PC-9 (cell line): ENCODE measurements around the gene PARK7. TPM values are rescaled to one million over a fixed set of nuclear protein-coding genes. Genes with fewer than 3 reads are reported as not detected.

Experiments used
- BruUV-seq: library from RNA; stranded (reverse); fragments of 400-500 nt; replicated peaks from 2 replicates; lab custom pipeline; 2021; lab: Mats Ljungman, UMichigan
- CTCF ChIA-PET: fragments of 300-600 bp; sonication (Branson Sonifier 250); formaldehyde crosslinking; loops from one replicate; lab custom pipeline; 2022; ENCODE audit warnings: antibody characterized with exemption; lab: Charles Lee
- POLR2A ChIA-PET: fragments of 300-600 bp; sonication (Branson Sonifier 250); formaldehyde crosslinking; loops from one replicate; lab custom pipeline; 2022; ENCODE audit warnings: antibody characterized with exemption; ENCODE audit not compliant: unreplicated experiment; lab: Charles Lee
- DNase-seq, 2 experiments: peaks; one replicate each; pipeline versions ENCODE4 v3.0.0 to v3.0.0-alpha.2; 2015 to 2022; ENCODE audit warnings: mixed read lengths in 1 of 2
- H2AFZ ChIP-seq: fragments of 200-600 bp; sonication (generic); 2 replicates; pipeline ENCODE4 v1.8.1; 2017; ENCODE audit warnings: antibody characterized with exemption
- H3F3A ChIP-seq: fragments of 200-600 bp; sonication (generic); 2 replicates; pipeline ENCODE4 v1.8.1; 2017; ENCODE audit warnings: antibody characterized with exemption, mild to moderate bottlenecking, low read depth; ENCODE audit not compliant: insufficient read depth
- H3K27ac ChIP-seq: fragments of 200-600 bp; sonication (generic); 2 replicates; pipeline ENCODE4 v1.6.1; 2016; ENCODE audit warnings: mixed run types
- H3K27me3 ChIP-seq: fragments of 200-600 bp; sonication (generic); 2 replicates; pipeline ENCODE4 v1.6.1; 2016; ENCODE audit warnings: low read depth, mixed run types; ENCODE audit not compliant: insufficient read depth
- H3K36me3 ChIP-seq: fragments of 200-600 bp; sonication (generic); 2 replicates; pipeline ENCODE4 v1.6.1; 2016; ENCODE audit warnings: low read depth, mixed run types
- H3K4me1 ChIP-seq: fragments of 200-600 bp; sonication (generic); replicated peaks from 2 replicates; pipeline ENCODE4 v1.6.1; 2016; ENCODE audit warnings: mixed run types; ENCODE audit not compliant: insufficient read depth
- H3K4me2 ChIP-seq: fragments of 200-600 bp; sonication (generic); 2 replicates; pipeline ENCODE4 v1.6.1; 2017; ENCODE audit warnings: mixed run types
- H3K4me3 ChIP-seq: fragments of 200-600 bp; sonication (generic); 2 replicates; pipeline ENCODE4 v1.6.1; 2016; ENCODE audit warnings: mixed run types
- H3K79me2 ChIP-seq: fragments of 200-600 bp; sonication (generic); 2 replicates; pipeline ENCODE4 v1.6.1; 2017; ENCODE audit warnings: low read depth, mixed run types
- H3K9me2 ChIP-seq: fragments of 200-600 bp; sonication (generic); 2 replicates; pipeline ENCODE4 v1.8.1; 2017; ENCODE audit warnings: mild to moderate bottlenecking; ENCODE audit not compliant: insufficient read depth
- H3K9me3 ChIP-seq: fragments of 200-600 bp; sonication (generic); 2 replicates; pipeline ENCODE4 v1.8.1; 2016; ENCODE audit warnings: low read depth; ENCODE audit not compliant: insufficient read depth
- H4K20me1 ChIP-seq: fragments of 200-600 bp; sonication (generic); 2 replicates; pipeline ENCODE4 v1.8.1; 2017; ENCODE audit not compliant: insufficient read depth
- EZH2 ChIP-seq: fragments of 200-600 bp; sonication (generic); IDR thresholded peaks from 2 replicates; pipeline ENCODE4 v1.8.0; 2017; ENCODE audit warnings: antibody characterized with exemption, low read depth
- intact Hi-C: fragments of 100-400 bp; cut with micrococcal nuclease; formaldehyde crosslinking; loops from one replicate; pipeline ENCODE4 v1.10.0; 2022; ENCODE audit not compliant: unreplicated experiment
- total RNA-seq: library from RNA; stranded (reverse); gene quantifications from 2 replicates; pipeline ENCODE4 v1.2.3, GENCODE V29; 2021
- TF ChIP-seq, protein P1 (sequence below): fragments of 200-600 bp; sonication (generic); conservative IDR thresholded peaks from 2 replicates; pipeline ENCODE4 v1.6.1; 2017; ENCODE audit warnings: mixed run types, antibody characterized with exemption, mild to moderate bottlenecking, moderate library complexity

The PARK7 gene
- total RNA-seq, 1 experiment from 2014 or later: 291 TPM

GRCh38 chr1:8022395-8023286, 61.1 kb downstream of the PARK7 start:
- no TSS peak for BruUV-seq
- CTCF ChIA-PET: no interaction called here
- H4K20me1 ChIP-seq: peaks cover 75% of the 10 kb centered on the region

DNA sequence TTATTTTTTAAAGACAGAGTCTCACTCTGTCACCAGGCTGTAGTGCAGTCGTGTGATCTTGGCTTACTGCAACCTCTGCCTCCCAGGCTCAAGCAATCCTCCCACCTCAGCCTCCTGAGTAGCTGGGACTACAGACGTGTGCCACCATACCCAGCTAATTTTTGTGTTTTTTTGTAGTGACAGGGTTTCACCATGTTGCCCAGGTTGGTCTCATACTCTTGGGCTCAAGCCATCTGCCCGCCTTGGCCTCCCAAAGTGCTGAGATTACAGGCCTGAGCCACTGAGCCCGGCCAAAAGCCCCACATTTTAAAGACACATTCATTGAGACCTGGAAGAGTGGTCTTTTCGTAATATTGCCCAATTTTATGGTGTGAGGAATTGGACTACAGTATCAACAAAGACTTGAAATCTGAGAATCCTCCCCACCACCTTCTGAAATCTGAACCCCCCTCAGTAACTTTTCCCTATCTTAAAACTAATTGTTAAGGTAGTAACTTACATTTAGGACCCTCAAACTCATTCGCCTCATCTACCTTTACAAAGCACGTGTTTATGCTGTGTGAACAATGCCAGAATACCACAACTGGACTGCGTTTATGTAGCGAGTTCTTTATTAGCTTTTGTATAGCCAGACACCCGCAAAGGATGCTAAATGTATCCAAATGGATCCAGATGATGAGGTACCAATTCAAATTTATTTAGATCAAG, 61.9 kb downstream of the PARK7 start:
- peaks cover 68% of the 10 kb centered on the region for H4K20me1 ChIP-seq
- peak overlapping the region; percentile 90 for H3K27ac ChIP-seq
- ChIA-PET POLR2A (interaction anchor here (0.7 kb wide), 1 partner anchor 680 kb away, joined by 3 read pairs; no protein-coding TSS in a partner anchor), CTCF (no interaction called here)
- peak overlapping the region; percentile 91 for H3K4me2 ChIP-seq
- H3K36me3 ChIP-seq: peaks cover 58% of the 10 kb centered on the region
- intact Hi-C loops: no loop called here
- TF ChIP-seq EZH2: no peak
- TF ChIP-seq, protein P1, sequence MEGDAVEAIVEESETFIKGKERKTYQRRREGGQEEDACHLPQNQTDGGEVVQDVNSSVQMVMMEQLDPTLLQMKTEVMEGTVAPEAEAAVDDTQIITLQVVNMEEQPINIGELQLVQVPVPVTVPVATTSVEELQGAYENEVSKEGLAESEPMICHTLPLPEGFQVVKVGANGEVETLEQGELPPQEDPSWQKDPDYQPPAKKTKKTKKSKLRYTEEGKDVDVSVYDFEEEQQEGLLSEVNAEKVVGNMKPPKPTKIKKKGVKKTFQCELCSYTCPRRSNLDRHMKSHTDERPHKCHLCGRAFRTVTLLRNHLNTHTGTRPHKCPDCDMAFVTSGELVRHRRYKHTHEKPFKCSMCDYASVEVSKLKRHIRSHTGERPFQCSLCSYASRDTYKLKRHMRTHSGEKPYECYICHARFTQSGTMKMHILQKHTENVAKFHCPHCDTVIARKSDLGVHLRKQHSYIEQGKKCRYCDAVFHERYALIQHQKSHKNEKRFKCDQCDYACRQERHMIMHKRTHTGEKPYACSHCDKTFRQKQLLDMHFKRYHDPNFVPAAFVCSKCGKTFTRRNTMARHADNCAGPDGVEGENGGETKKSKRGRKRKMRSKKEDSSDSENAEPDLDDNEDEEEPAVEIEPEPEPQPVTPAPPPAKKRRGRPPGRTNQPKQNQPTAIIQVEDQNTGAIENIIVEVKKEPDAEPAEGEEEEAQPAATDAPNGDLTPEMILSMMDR: no peak
- H2AFZ ChIP-seq: no peak overlapping the region
- DNase-seq: no peak
- no peaks in the 10 kb centered on the region for H3K9me2 ChIP-seq
- BruUV-seq: no TSS peak
- peak overlapping the region; percentile 91 for H3K4me3 ChIP-seq
- H3K27me3 ChIP-seq: no peaks in the 10 kb centered on the region
- H3K4me1 ChIP-seq: peaks cover 30% of the 10 kb centered on the region
- peaks cover 92% of the 10 kb centered on the region for H3K79me2 ChIP-seq
- no peaks in the 10 kb centered on the region for H3K9me3 ChIP-seq
- H3F3A ChIP-seq: peaks cover 80% of the 10 kb centered on the region

More at GRCh38 chr1:8022395-8023286, 61.1 kb downstream of the PARK7 start:
- no peaks in the 10 kb centered on the region for H3K27me3 ChIP-seq
- H3F3A ChIP-seq: peaks cover 79% of the 10 kb centered on the region
- intact Hi-C loops: no loop called here
- peaks cover 30% of the 10 kb centered on the region for H3K4me1 ChIP-seq
- H3K36me3 ChIP-seq: peaks cover 58% of the 10 kb centered on the region
- peak overlapping the region; percentile 91 for H3K4me2 ChIP-seq
- DNase-seq: no peak
- TF ChIP-seq, protein P1: no peak
- no peak for TF ChIP-seq EZH2
- H3K27ac ChIP-seq: peak overlapping the region; percentile 90
- POLR2A ChIA-PET: interaction anchor here (0.7 kb wide), 1 partner anchor 681 kb away, joined by 3 read pairs; no protein-coding TSS in a partner anchor
- no peak overlapping the region for H2AFZ ChIP-seq
- H3K9me3 ChIP-seq: no peaks in the 10 kb centered on the region
- H3K9me2 ChIP-seq: no peaks in the 10 kb centered on the region
- H3K4me3 ChIP-seq: peak overlapping the region; percentile 91
- peaks cover 98% of the 10 kb centered on the region for H3K79me2 ChIP-seq

- Histone ChIP-seq H2AFZ (no peak overlapping the region), H3K4me2 (peak overlapping the region; percentile 91), H4K20me1 (peaks cover 63% of the 10 kb centered on the region), H3F3A (peaks cover 80% of the 10 kb centered on the region), H3K4me1 (peaks cover 30% of the 10 kb centered on the region), H3K9me3 (no peaks in the 10 kb centered on the region), H3K4me3 (peak overlapping the region; percentile 91), H3K79me2 (peaks cover 90% of the 10 kb centered on the region), H3K27ac (peak overlapping the region; percentile 90), H3K9me2 (no peaks in the 10 kb centered on the region), H3K27me3 (no peaks in the 10 kb centered on the region), H3K36me3 (peaks cover 57% of the 10 kb centered on the region)
- ChIA-PET POLR2A (interaction anchor here (0.5 kb wide), 1 partner anchor 73 kb away, joined by 5 read pairs; no protein-coding TSS in a partner anchor), CTCF (no interaction called here)
- BruUV-seq: no TSS peak
- TF ChIP-seq EZH2: no peak
- TF ChIP-seq, protein P1: no peak
- no peak for DNase-seq
- intact Hi-C loops: no loop called here
These were observed 62.4 kb downstream of the PARK7 start for GRCh38 chr1:8023995-8024313.
